Fibroblast of the conjunctiva (primary cell): ENCODE data around the gene SLC35B1.

ENCODE experiments used
- DNase-seq: peaks from one replicate; pipeline ENCODE4 v3.0.0-alpha.2; 2010; ENCODE audit warnings: low read depth

SLC35B1 gene

GRCh38 chr17:49707608-49708514 lies at the start of gene SLC35B1:
SLC35B1 (minus strand) TSS chr17:49707964; CDS start chr17:49707833, 131 bp downstream.
- peak; percentile 99 for DNase-seq

GRCh38 chr17:49757151-49757777 lies 49.5 kb upstream of the SLC35B1 start:
- no peak for DNase-seq

GRCh38 chr17:49756323-49757150 lies 48.8 kb upstream of the SLC35B1 start:
- no peak for DNase-seq

GRCh38 chr17:49755663-49756283 lies 48.0 kb upstream of the SLC35B1 start:
- DNase-seq = no peak

- no peak for DNase-seq
Observed at GRCh38 chr17:49753959-49754391, 46.2 kb upstream of the SLC35B1 start.

GRCh38 chr17:49752508-49752907 lies 44.7 kb upstream of the SLC35B1 start:
- DNase-seq = no peak

GRCh38 chr17:49749730-49750129 lies 42.0 kb upstream of the SLC35B1 start:
- no peak for DNase-seq

GRCh38 chr17:49748791-49749190 lies 41.0 kb upstream of the SLC35B1 start:
- no peak for DNase-seq

GRCh38 chr17:49748223-49748622 lies 40.5 kb upstream of the SLC35B1 start:
- no peak for DNase-seq

GRCh38 chr17:49747632-49748031 lies 39.9 kb upstream of the SLC35B1 start:
- no peak for DNase-seq

GRCh38 chr17:49746791-49747490 lies 39.2 kb upstream of the SLC35B1 start:
- no peak for DNase-seq

- no peak for DNase-seq
Observed at GRCh38 chr17:49745175-49746139, 37.7 kb upstream of the SLC35B1 start.

- DNase-seq = no peak
Observed at GRCh38 chr17:49742166-49742638, 34.4 kb upstream of the SLC35B1 start.

- DNase-seq = no peak
Observed at GRCh38 chr17:49741692-49742076, 33.9 kb upstream of the SLC35B1 start.

- DNase-seq = no peak
Observed at GRCh38 chr17:49741009-49741691, 33.4 kb upstream of the SLC35B1 start.

GRCh38 chr17:49739641-49740271 lies 32.0 kb upstream of the SLC35B1 start:
- no peak for DNase-seq

GRCh38 chr17:49738456-49739163 lies 30.8 kb upstream of the SLC35B1 start:
- DNase-seq = no peak
